Measurements from ENCODE around the gene ELAPOR1.

GRCh38 chr1:109069294-109069693, 44.6 kb upstream of the ELAPOR1 start:
- TF ChIP-seq CTCF (IDR thresholded peaks at IDR 0.05; ENCODE audit: insufficient read depth, low read length) (no peak), GABPA (IDR thresholded peaks at IDR 0.05; ENCODE audit: low read depth) (no peak), POLR2AphosphoS5 (IDR thresholded peaks at IDR 0.05; ENCODE audit: low read depth) (no peak), REST (IDR thresholded peaks at IDR 0.05; ENCODE audit: insufficient replicate concordance, low read depth) (no peak)

All from HL-60 (cell line).